ENCODE measurements around the gene AKAP3.

- TF ChIP-seq CTCF (IDR thresholded peaks at IDR 0.05) (no peak), POLR2A (IDR thresholded peaks at IDR 0.05) (no peak)
Observed at GRCh38 chr12:4649358-4649661, 459 bp upstream of the AKAP3 start.

All from thyroid gland (tissue), 4 donors.